Endothelial cell (in vitro differentiated cells): ENCODE measurements around the gene TMEM100. TPM values are rescaled to one million over a fixed set of nuclear protein-coding genes. Genes with fewer than 3 reads are reported as not detected.
A peak's percentile ranks its signal among the peaks of the same experiment; 100 is the strongest.

Source experiments
- DNase-seq: peaks from one replicate; pipeline ENCODE4 v3.0.0; 2021; ENCODE audit warnings: low spot score
- H3K27ac Mint-ChIP-seq: one replicate; pipeline ENCODE4 v1.8.0; 2021; ENCODE audit warnings: mixed read lengths, inconsistent platforms; ENCODE audit not compliant: unreplicated experiment
- H3K27me3 Mint-ChIP-seq: one replicate; pipeline ENCODE4 v1.8.0; 2021; ENCODE audit warnings: mild to moderate bottlenecking, moderate library complexity, mixed read lengths, inconsistent platforms; ENCODE audit not compliant: unreplicated experiment
- H3K36me3 Mint-ChIP-seq: one replicate; pipeline ENCODE4 v1.8.0; 2021; ENCODE audit warnings: mild to moderate bottlenecking, low read depth, mixed read lengths, inconsistent platforms; ENCODE audit not compliant: unreplicated experiment
- H3K4me1 Mint-ChIP-seq: one replicate; pipeline ENCODE4 v1.8.0; 2021; ENCODE audit warnings: mild to moderate bottlenecking, mixed read lengths, inconsistent platforms; ENCODE audit not compliant: unreplicated experiment
- H3K4me3 Mint-ChIP-seq: one replicate; pipeline ENCODE4 v1.8.0; 2021; ENCODE audit warnings: mild to moderate bottlenecking, mixed read lengths, inconsistent platforms; ENCODE audit not compliant: unreplicated experiment
- H3K9me3 Mint-ChIP-seq: one replicate; pipeline ENCODE4 v1.8.0; 2021; ENCODE audit warnings: mixed read lengths, inconsistent platforms; ENCODE audit not compliant: unreplicated experiment
- total RNA-seq: library from RNA; stranded (reverse); fragmentation: NEBNext Ultra II Directional; extraction: Animal tissue kit (Norgen Biotek cat#: 25700); gene quantifications from one replicate; pipeline ENCODE4 v1.2.1, GENCODE V29; 2021; ENCODE audit not compliant: unreplicated experiment
- TF ChIP-seq, protein P1 (sequence below): fragments of 200-600 bp; sonication (generic); IDR thresholded peaks from one replicate; pipeline ENCODE4 v1.5.0; 2021; ENCODE audit warnings: antibody characterized with exemption; ENCODE audit not compliant: unreplicated experiment

TMEM100 gene
- total RNA-seq, 1 donor from 2014 or later: 29.3 TPM

GRCh38 chr17:55728361-55728760 lies 5.7 kb upstream of the TMEM100 start:
- TF ChIP-seq, protein P1, sequence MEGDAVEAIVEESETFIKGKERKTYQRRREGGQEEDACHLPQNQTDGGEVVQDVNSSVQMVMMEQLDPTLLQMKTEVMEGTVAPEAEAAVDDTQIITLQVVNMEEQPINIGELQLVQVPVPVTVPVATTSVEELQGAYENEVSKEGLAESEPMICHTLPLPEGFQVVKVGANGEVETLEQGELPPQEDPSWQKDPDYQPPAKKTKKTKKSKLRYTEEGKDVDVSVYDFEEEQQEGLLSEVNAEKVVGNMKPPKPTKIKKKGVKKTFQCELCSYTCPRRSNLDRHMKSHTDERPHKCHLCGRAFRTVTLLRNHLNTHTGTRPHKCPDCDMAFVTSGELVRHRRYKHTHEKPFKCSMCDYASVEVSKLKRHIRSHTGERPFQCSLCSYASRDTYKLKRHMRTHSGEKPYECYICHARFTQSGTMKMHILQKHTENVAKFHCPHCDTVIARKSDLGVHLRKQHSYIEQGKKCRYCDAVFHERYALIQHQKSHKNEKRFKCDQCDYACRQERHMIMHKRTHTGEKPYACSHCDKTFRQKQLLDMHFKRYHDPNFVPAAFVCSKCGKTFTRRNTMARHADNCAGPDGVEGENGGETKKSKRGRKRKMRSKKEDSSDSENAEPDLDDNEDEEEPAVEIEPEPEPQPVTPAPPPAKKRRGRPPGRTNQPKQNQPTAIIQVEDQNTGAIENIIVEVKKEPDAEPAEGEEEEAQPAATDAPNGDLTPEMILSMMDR: no peak
- DNase-seq: no peak
- Mint-ChIP-seq H3K27ac (no peak overlapping the region), H3K27me3 (no peaks in the 10 kb centered on the region), H3K9me3 (no peaks in the 10 kb centered on the region), H3K4me3 (no peak overlapping the region), H3K4me1 (peaks cover 48% of the 10 kb centered on the region), H3K36me3 (no peaks in the 10 kb centered on the region)

DNA sequence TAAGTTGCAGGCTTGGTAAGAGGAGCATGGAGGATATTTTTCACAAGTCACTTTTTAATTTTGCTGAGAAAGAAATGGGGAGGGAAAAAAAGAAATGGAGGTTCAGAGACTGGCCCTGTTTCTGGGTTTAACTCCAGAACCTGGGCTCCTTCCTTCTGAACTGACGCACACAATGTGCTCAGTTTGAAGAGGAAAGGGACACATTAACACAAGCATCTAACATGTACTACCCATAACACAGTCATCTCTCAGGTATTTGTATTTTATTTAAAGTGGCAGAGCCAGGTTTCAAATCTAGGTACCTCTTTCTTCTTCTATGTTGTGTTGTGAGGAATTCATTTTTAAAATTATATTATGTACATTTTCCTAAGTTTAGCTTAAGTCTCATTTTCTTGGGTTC lies 5.3 kb upstream of the TMEM100 start:
- Mint-ChIP-seq H3K4me1 (peaks cover 49% of the 10 kb centered on the region), H3K27ac (no peak overlapping the region), H3K9me3 (no peaks in the 10 kb centered on the region), H3K4me3 (no peak overlapping the region), H3K36me3 (peaks cover 2% of the 10 kb centered on the region), H3K27me3 (no peaks in the 10 kb centered on the region)
- no peak for DNase-seq
- TF ChIP-seq, protein P1: no peak

DNA sequence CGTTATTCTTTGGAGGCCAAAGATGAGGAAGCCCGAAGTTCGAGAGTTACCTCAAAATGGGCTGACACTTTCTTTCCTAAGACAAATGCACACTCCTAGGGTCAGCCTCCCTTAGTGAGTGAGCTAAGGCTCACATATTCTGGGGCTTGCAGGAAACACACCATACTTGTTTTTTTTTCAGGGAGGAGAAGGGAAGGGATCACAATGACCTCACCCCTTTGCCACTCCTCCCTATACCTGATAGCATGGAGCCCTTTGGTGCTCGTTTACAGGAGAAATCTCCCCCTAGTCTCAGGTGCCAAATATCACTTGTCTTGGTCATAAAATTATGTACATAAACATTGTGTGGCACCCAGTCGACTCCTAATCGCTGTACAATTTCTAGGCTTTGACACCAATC lies 4.6 kb upstream of the TMEM100 start:
- H3K4me1 Mint-ChIP-seq: peaks cover 49% of the 10 kb centered on the region
- peaks cover 8% of the 10 kb centered on the region for H3K36me3 Mint-ChIP-seq
- DNase-seq: no peak
- H3K9me3 Mint-ChIP-seq: no peaks in the 10 kb centered on the region
- no peak overlapping the region for H3K4me3 Mint-ChIP-seq
- TF ChIP-seq, protein P1: no peak
- no peak overlapping the region for H3K27ac Mint-ChIP-seq
- no peaks in the 10 kb centered on the region for H3K27me3 Mint-ChIP-seq

GRCh38 chr17:55726440-55726839 lies 3.8 kb upstream of the TMEM100 start:
- no peak for DNase-seq
- Mint-ChIP-seq H3K9me3 (no peaks in the 10 kb centered on the region), H3K27ac (no peak overlapping the region), H3K4me1 (peaks cover 44% of the 10 kb centered on the region), H3K36me3 (peaks cover 10% of the 10 kb centered on the region), H3K27me3 (no peaks in the 10 kb centered on the region), H3K4me3 (no peak overlapping the region)
- TF ChIP-seq, protein P1: no peak

GRCh38 chr17:55723488-55723848 lies 804 bp upstream of the TMEM100 start:
- H3K27ac Mint-ChIP-seq: no peak overlapping the region
- no peak for DNase-seq
- H3K27me3 Mint-ChIP-seq: no peaks in the 10 kb centered on the region
- H3K9me3 Mint-ChIP-seq: no peaks in the 10 kb centered on the region
- H3K4me1 Mint-ChIP-seq: peaks cover 42% of the 10 kb centered on the region
- peak overlapping the region; percentile 90 for H3K4me3 Mint-ChIP-seq
- TF ChIP-seq, protein P1: no peak
- peaks cover 18% of the 10 kb centered on the region for H3K36me3 Mint-ChIP-seq
